H1 (cell line): Measurements from ENCODE around the gene COLEC11.

Experiments used
- ASH2L ChIP-seq: fragments of 200-600, 300-600 bp; sonication (generic); IDR thresholded peaks from one replicate; pipeline ENCODE4 v1.7.1; 2017; ENCODE audit warnings: low read length
- EZH2 ChIP-seq: fragments of 200-600 bp; sonication (generic); IDR thresholded peaks from 2 replicates; pipeline ENCODE4 v1.7.1; 2012; ENCODE audit warnings: low read depth, mild to moderate bottlenecking, moderate library complexity, low read length, inconsistent platforms; ENCODE audit not compliant: severe bottlenecking
- RFX5 ChIP-seq: IDR thresholded peaks from 2 replicates; pipeline ENCODE4 v1.6.1; 2011; ENCODE audit warnings: low read depth, low read length, improper control_type of control experiment, borderline replicate concordance
- TBP ChIP-seq: IDR thresholded peaks from 2 replicates; pipeline ENCODE4 v1.6.1; 2011; ENCODE audit warnings: low read depth, low read length, improper control_type of control experiment

- TF ChIP-seq EZH2 (no peak), TBP (no peak), ASH2L (no peak), RFX5 (no peak)
These were observed 59.8 kb downstream of the COLEC11 start for GRCh38 chr2:3654531-3655225.
